ENCODE measurements around the gene GYG2.
A peak's percentile ranks its signal among the peaks of the same experiment; 100 is the strongest.
"Not testable (repeated sequence)": the region's sequence is repeated elsewhere in the genome, so short reads cannot be mapped to it uniquely, and the experiment has no call there.

Gene GYG2

DNA sequence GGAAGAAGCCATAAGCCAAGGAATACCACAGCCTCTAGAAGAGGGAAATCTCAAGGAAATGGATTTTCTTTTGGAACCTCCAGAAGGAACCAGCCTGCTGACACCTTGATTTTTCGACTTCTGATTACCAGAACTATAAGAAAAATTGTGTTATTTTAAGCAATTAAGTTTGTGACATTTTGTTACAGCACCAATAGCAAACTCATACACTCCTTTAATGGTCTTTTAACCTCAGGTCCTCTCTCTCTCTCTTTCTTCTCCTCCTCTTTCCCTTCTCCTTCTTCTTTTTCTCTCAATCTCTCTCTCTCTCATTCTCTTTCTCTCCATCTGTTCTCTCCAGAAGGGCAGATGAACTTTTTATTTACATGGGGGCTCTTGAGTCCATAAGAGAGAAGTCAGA is 74.1 kb downstream of the GYG2 start:
- DNase-seq: no peak

DNA sequence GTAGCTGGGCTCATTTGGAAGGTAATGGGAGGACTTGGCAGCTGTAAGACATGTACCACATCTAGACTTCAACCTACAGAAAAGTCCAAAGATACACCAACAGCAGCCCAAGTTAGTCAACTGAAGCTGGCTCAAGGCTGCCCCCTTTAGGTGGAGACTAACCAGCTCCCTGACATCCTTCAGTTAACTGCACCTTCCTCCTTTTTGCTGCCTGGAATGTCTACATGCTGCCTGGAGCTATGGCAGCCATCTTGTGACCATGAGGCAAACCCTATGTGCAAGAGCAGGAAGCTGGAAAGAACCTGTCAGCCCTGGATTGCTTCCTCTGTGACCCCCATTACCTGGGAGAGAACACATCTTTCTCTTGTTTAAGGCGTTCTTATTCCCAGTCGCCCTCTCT is 74.6 kb downstream of the GYG2 start:
- DNase-seq: no peak

DNA sequence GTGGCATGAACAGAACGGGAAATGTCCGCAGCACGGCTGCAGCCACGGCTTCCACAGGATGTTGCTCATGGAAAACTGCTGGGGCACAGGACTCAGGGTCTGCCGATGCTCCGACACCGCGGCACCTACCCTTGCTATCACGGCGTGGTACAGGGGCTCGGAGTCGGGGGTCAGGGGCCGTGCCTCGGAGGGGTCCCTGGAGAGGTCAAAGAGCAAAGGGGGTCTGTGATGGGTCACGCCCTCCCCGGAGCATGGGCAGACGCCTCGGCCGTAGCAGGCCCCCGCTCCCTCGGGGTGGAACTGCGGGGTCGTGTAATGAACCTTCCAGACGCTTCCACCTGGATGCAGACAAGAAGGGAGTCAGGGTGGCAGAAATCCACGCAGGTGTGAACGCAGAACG is 78.6 kb downstream of the GYG2 start:
- DNase-seq: no peak

DNA sequence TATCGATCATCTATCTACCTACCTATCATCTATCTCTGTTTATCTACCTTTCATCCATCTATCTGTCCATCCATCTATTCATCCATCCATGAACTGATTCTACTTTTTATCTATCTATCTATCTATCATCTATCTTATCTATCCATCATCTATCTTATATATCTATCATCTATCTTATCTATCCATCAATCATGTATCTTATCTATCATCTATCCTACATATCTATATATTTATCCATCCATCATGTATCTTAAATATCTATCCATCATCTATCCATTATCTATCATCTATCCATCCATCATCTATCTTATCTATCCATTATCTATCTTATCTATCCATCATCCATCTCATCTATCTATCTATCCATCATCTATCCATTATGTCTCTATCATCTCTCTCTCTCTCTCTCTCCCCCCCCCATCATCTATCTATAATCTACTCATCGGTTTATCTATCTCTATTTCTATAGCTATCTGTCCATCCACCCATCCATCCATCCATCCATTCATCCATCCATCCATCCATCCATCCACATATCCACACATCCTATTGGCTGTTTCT is 79.5 kb downstream of the GYG2 start:
- no peak for DNase-seq

DNA sequence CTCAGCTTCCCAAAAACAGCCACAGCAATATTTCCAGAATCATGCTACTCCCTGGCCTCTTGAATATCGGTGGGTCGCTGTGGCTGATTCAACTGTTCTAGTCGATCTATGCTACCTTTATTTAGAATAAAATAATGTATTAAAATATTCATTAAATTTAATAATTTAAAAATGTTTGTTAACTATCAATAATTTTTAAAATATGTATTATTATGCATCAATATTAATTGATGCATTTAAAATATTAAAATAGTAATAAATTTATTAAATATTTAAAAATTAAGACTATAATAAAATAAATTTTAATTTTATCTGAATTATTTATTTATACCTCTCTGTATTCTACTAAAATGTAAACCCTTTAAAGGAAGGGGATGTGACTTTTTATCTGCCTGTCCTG is 81.4 kb downstream of the GYG2 start:
- no peak for DNase-seq

DNA sequence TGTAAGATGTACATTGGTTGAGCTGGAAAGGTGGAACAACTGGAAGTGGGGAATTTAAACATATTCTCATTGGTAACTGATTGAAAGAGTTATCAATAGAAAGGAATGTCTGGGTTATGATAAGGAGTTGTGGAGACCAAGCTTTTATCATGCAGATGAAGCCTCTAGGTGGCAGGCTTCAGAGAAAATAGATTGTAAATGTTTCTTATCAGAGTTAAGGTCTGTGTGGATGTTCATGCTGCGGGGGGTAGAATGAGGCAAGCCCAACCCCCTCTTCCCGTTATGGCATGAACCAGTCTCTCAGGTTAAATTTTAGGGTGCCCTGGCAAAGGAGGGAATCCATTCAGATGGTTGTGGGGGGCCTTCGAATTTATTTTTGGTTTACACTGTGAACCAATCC is 84.4 kb downstream of the GYG2 start:
- no peak for DNase-seq

DNA sequence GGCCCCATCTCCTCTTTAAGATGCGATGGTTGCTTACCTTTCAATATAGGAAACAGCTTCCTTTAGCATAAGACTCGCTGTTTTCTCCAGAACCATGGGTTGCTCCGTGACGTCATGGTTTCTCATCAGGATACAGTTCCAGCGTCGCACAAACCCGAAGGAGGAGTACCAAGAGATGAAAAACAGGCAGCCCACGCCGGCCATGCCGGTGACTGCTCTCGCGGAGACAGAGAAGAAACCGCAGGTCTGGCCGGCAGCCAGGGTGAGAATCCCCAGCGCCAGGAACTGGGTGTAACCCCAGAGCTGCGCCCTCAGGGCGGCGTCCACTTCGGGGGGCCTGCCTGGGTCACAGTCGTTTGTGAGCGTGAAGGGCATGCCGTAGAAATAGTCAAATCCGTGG is 89.0 kb downstream of the GYG2 start:
- DNase-seq: no peak

DNA sequence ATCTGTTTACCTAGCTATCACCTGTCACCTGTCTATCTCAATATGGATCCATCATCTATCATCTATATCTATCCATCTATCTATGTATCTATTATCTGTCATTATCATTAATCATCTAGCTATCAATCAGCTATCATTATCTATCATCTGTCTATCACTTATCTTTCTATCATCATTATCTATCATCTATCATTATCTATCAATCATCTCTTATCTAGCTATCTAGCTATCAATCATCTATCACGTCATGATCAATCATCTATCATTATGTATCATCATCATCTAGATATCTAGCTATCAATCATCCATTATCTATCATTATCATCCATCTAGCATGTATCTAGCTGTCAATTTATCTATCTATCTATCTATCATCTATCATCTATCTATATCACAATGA is 92.5 kb downstream of the GYG2 start:
- no peak for DNase-seq

DNA sequence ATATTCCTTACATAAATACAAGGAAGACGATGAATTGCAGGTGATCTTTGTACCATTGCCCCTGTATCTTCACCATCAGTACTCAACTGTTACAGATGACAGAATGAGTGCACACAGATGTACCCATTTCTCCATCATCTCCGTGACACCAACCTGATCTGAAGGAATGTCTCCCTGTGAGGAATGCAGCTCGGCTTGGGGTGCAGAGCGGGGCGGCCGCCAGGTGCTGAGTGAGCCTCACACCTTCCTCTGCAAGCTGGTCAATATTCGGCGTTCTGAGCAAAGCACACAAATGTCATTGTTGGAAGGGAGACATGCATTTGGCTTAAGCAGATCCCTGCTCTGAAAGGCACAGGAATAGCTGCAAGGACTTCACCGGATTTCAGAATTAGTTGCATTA is 93.0 kb downstream of the GYG2 start:
- no peak for DNase-seq

DNA sequence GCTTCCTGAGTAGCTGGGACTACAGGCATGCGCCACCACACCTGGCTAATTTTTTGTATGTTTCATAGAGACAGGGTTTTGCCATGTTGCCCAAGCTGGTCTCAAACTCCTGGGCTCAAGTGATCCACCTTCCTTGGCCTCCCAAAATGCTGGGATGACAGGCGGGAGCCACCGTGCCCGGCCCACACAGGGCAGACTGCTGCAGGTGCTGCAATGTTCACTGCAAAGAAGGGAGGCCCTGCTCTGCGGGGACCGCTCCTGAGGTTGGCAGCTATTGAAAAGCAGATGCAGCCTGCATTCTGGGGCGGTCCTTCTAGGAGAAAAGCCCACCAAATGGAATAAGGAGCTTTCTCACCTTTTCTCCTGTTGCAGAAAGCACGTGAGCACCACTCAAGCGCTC is 95.4 kb downstream of the GYG2 start:
- no peak for DNase-seq

DNA sequence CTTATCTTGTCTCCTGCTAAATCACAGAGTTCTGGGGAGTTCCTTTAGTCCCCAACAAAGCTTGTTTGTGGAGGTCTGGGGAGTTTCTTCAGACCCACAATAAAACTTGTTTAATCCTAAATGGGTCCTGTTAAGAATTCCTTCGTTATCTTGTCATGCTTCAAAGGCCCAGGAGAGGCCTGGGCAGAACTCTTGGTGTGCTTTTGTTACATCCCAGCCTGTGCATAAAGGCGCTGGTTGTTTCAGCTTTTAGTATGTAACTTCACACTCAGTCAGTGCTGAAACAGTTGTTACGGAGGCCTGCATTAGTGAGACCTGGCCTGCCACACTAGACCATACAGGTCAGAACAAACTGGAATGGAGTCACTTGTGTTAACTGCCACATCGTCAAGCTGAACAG is 97.5 kb downstream of the GYG2 start:
- not testable (repeated sequence) for DNase-seq

DNA sequence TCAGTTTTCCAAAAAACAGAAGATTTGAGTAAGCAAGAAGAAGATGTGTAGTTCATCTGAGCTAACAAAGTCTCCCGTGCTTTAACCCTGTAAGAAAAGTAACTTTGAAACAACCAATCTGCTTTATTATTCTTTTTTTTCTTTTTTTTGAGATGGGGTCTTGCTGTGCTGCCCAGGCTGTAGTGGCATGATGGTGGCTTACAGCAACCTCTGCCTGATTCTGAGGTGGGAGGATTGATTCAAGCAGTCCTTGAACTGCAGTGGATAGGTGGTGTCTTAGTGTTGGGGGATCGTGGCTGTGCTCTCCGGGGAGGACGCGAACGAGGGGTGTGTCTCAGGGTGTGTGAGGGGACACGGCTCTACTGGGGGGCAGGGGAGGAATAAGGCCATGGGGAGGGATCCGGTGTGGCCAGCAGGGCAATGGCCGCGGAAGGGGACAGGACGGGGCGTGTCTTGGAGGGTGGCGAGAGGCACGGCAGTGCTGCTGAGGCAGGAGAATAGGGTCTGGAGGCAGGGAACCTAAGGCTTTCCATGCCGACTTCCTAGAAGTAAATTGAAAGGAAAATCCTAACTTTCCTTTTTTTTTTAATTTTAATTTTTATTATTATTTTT is 98.0 kb downstream of the GYG2 start:
- no peak for DNase-seq

DNA sequence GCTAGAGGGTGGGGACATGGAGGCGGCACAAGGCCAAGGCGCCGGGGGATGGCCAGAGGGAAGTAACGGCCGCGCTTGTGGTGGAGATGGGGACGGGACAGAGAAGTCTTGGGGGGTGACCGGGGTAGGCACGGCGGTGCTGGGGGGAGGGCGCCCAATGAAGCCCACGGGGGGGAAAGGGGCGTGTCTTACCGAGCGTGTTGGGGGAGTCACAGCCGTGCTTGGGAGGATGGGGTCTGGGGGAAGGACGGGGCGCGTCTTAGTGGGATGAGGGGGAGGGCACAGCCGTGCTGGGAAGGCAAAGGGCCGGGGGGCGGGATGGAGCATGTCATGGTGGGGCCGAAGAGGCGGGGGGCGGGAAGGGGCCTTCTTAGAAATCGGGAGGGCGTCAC is 99.5 kb downstream of the GYG2 start:
- no peak for DNase-seq

DNA sequence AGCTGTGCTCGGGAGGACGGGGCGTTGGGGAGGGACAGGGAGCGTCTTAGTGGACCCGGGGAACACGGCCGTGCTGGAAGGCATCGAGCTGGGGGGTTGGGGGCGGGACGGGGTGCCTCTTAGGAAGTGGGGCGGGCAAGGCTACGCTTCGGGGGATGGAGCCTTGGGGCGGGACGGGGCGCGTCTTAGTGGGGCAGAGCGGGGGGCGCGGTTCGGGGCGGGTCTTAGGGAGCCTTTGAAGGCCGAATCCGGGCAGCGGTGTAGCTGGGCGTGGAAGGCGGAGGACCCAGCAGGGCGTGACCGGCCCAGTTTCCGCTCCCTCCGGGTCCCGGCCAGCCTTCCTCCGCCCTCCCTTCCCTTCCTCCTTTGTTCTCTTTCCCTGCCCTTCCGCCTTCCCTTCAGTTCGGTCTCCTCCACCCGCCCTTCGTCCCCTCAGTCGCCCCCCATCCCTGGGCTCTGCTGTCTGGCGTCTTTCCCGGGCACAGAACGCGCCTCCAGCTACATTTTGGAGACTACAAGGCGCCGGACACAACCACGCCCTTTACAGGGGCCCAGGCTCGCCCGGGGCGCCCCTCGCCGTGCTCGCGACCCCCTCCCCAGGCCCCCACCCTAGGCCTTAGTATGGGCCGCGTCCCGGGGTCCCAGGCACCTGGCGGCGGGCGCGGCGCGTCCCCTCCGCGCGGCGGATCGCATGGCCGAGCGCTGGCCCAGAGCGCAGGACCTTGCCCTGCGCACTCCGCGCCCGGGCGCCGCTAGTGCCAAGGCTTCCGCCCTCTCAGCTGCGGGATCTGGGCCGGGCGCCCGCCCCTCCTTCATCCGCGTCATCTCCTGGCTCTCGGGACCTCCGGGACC is 100.1 kb downstream of the GYG2 start, which contains the start of gene ARSD:
TSS of gene ARSD (minus strand) at position 757 of the 852 bp plus-strand sequence. CDS start at position 693, 64 bp downstream.
- peak; percentile 74 for DNase-seq

DNA sequence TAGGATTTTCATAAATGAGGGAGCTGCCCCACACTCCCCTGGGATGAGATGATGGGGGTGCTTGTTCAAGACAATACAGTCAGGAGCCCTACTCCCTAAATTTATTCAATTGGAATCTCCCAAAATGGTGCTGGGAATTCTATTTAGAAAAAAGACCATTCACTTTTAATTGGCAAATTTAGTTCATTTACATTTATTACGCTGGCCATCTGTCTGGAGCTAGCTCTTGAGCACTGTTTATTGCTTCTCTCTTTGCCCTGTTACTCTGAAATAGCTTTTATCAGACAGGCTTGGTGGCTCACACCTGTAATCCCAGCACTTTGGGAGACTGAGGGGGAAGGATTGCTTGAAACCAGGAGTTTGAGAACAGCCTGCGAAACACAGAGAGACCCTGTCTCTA is 102.4 kb downstream of the GYG2 start:
- no peak for DNase-seq

DNA sequence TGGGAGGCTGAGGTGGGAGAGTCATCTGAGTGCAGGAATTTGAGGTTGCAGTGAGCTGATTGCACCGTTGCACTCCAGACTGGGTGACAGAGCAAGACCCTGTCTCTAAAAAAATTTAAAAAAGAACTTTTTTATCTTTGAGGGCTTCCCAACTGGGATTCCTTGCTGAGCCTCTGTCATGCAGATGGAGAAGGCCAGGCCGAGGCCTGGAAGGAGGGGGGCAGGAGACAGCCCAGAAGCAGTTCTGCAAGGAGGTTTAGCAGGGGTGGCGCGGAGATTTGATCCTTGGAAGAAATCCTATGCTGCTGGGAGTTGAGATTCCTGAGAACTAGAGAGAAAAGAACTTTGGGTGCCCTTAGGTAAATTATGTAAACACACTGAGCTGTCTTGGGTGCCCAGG is 102.9 kb downstream of the GYG2 start:
- DNase-seq: no peak
